Endothelial cell of hepatic sinusoid (primary cell): ENCODE measurements around the gene CHRM1.
"Not testable (repeated sequence)": the region's sequence is repeated elsewhere in the genome, so short reads cannot be mapped to it uniquely, and the experiment has no call there.

Source experiments
- in situ Hi-C: cut with HindIII; loops from 2 replicates; pipeline ENCODE4 v1.10.0; 2017; ENCODE audit warnings: low sequenced_read_pairs

CHRM1 gene

DNA sequence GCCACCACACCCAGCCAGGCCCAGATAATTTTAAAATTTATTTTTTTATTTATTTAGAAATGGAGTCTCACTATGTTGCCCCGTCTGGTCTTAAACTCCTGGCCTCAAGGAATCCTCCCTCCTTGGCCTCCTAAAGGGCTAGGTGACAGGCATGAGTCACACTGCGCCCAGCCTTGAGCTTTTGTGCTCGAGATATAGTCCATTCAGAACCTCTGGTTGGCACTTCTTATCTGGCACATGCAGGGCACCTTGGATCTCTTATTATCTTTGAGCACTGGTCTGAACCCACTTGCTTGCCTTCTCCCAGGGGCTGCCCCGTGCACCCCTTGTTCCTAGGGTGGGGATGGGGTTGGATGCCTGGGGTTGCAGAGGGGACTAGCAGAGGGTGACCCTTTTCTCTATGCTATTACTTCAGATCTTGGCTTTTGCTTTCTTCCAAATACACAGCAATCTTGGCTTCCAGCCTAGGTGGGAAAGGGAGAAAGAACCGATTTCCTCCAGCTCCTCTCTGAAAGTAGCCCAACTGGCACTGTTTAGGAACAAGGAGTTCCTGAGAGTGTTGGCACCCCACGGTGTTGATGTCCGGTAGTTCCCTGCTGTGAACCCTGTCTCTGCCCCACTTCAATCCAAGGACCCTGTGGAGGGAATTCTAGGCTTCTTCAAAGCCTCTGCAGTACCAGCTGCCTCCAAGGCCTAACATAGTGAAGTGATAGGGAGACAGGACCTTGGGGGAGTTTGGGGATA lies 41.8 kb downstream of the CHRM1 start:
- in situ Hi-C loops = no loop called here

DNA sequence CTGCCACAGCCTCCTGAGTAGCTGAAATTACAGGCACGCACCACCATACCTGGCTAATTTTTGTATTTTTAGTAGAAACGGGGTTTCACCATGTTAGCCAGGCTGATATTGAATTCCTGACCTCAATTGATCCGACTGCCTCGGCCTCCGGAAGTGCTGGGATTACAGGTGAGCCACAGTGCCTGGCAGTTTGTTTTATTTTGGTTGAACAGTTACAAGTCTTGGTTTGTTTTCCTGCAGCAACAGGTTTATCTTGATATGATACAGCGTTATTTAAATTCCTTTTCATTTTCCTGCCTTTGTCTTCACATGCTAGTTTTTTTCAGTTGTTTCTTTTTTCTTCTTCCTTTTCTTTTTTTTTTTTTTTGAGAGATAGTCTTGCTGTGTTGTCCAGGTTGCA lies 44.5 kb downstream of the CHRM1 start:
- in situ Hi-C loops = no loop called here

DNA sequence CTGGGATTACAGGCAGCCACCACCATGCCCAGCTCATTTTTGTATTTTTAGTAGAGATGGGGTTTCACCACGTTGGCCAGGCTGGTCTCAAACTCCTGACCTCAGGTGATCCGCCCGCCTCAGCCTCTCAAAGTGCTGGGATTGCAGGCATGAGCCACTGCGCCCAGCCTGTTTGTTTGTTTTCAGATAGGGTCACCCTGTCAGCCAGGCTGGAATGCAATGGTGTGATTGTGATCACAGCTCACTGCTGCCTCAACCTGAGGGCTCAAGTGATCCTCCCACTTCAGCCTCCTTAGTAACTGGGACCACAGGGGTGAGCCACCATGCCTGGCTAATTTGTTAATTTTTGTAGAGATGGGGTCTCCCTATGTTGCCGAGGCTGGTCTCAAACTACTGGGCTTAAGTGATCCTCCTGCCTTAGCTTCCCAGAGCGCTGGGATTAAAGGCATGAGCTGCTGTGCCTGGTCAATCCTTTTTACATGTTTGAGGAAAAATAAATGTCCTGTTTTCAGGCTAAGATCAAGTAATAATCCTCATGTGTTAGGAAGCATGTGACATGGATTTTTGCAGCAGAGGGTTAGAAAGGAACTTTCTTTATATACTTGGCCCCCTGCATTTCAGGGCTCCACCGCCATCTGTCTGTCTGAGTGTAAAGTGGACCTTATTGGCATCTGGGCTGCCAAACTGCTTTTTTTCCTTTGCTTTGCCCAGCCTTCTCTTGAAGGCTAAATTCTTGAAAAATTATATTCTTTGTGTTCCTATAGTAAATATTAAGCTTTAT lies 45.3 kb downstream of the CHRM1 start:
- in situ Hi-C loops = no loop called here

DNA sequence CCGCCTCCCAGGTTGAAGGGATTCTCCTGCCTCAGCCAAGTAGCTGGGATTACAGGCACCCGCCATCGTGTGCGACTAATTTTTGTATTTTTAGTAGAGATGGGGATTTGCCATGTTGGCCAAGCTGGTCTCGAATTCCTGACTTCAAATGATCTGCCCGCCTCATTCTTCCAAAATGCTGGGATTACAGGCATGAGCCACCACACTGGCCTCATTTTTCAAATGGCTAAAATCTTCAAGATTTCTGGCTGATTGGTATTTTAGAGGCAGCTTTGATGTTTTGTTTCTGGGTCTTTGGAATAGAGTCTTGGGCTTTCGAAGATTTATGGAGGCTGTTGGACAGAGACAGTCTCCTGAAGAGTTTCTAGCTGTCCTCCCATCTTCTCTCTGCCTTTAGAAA lies 46.3 kb downstream of the CHRM1 start:
- in situ Hi-C loops = no loop called here

DNA sequence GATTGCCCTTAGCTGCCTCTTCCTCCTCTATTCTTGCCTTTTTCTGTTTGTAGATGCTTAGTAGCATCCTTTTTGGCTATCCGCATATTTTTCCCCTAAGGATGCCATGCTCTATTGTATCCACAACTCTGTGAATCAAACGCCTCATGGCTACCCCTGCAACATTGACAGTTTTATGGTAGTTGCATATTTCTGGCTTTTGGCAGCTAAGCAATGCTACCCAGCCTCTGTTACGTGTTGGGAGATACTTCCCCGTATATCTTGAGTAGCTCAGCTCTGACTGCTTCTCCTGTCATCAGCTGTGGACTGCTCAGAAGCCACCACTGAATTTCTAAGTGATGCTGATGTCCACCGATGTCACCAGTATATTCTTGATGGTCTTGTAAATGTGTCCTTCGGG lies 55.5 kb downstream of the CHRM1 start:
- in situ Hi-C loops = no loop called here

DNA sequence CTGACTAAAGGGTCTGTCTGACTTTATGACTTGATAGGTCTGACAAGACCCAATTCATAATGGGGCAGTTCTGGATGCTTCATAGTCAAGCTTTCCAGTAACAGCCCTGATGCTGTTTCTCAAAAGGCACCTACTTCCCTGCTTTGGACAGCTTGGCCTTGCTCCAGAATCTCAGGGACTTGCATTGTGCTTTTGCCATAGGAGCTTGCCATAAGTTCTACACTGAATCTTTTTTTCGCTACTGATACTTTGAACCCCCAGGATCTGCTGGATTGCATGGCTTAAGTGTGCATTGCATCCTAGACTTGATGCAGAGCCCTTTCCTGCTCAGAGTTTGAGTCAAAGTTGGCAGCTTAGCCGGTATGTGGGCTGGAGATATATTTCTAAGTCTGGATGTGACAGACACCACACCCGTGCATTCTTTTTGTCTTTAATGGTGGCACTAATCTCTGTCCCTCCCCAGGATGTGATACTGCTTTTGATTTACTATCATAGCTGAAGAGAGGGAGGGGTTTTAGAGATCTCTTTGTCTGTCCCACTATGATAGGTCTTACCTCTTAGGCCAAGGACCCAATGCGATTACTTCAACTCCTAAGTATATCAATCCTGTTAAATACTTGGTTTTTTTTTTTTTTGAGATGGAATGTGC lies 57.4 kb downstream of the CHRM1 start:
- in situ Hi-C loops = no loop called here

DNA sequence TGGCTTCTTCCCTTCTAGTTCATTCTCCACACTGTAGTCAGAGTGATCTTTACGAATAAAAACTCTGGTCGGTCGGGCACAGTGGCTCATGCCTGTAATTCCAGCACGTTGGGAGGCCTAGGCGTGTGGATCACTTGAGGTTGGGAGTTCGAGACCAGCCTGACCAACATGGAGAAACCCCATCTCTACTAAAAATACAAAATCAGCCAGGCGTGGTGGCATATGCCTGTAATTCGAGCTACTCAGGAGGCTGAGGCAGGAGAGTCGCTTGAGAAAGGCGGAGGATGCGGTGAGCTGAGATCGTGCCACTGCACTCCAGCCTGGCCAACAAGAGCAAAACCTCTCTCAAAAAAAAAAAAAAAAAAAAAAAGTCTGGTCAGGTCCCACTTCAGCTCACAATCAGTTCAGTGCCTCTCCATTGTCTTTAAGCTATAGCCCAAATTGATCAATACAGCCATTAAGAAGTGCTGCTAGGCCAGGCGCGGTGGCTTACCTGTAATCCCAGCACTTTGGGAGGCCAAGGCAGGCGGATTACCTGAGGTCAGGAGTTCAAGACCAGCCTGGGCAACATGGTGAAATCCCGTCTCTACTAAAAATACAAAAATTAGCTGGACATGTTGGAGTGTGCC lies 59.5 kb downstream of the CHRM1 start:
- in situ Hi-C loops = not testable (repeated sequence)

DNA sequence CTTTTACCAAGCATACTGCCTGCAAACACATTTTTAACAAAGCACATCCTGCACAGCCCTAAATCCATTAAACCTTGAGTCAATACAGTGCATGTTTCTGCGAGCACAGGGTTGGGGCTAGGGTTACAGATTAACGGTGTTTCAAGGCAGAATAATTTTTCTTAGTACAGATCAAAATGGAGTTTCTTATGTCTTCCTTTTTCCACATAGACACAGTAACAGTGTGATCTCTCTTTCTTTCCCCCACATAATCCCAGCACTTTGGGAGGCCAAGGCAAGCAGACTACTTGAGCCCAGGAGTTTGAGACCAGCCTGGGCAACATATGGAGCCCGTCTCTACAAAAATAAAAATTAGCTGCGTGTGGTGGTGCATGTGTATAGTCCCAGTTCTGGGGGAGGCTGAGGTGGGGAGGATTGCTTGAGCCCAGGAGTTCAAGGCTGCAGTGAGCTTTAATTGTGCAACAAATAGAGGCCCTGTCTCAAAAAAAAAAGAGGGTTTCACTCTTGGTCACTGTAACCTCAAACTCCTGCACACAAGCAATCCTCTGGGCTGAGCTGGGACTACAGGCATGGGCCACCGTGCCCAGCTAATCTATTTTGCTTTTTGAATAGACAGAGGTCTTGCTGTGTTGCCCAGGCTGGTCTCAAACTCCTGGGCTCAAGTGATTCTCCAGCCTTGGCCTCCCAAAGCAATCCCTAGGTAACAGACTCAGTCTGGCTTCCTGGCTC lies 60.2 kb downstream of the CHRM1 start:
- in situ Hi-C loops = no loop called here

DNA sequence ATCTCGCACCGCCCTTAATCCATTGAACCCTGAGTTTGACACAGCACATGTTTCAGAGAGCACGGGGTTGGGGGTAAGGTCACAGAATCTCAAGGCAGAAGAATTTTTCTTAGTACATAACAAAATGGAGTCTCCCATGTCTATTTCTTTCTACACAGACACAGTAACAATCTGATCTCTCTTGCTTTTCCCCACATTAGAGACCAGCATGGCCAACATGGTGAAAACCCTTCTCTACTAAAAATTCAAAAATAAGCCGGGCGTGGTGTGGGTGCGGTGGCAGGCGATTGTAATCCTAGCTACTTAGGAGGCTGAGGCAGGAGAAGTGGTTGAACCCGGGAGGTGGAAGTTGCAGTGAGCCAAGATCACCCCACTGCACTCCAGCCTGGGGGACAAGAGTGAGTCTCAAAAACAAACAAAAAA lies 61.9 kb downstream of the CHRM1 start:
- in situ Hi-C loops = not testable (repeated sequence)
